ENCODE data around the gene MBOAT2.

MBOAT2 gene

DNA sequence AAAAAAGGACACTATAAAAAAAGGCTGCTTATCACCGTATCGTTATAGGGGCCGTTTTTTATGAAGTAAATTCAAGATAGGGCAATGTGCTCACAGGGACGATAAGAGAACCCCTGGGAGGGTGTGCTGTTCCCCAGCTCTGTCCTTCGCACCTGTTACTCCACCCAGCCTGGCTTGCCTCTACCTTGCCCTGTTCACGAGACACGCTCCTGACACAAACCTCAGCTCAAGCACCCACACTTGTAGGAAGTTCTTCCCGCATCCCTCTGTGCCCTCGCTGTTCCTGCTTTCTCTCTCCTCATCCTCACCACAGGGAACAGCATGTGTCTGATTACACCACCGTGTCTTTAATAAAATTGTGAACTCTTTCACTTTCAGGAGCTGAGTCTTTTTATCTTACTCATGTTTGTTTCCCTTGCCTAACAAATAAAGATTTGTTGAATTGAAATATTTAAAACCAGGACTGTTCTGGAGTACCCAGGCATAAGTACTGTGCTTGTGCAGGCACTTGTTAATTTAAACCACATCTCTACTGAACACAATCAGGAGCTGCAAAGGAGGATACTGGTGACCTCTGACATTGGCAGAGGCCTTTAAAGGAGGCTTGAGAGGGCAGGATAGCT is 140.0 kb downstream of the MBOAT2 start:
- Histone ChIP-seq H2AFZ (ENCODE audit: low read depth, low read length) (no peak overlapping the region), H3K9me3 (ENCODE audit: insufficient read depth, low read length, severe bottlenecking) (no peaks in the 10 kb centered on the region), H3K9ac (ENCODE audit: low read depth, low read length) (no peak overlapping the region), H3K27me3 (ENCODE audit: insufficient read depth, low read length, poor library complexity) (no peaks in the 10 kb centered on the region), H3K27ac (ENCODE audit: low read length) (no peak overlapping the region), H3K4me2 (ENCODE audit: insufficient read depth, low read length) (no peak overlapping the region), H4K20me1 (ENCODE audit: insufficient read depth, low read length) (no peaks in the 10 kb centered on the region), H3K79me2 (ENCODE audit: insufficient read depth, low read length) (no peaks in the 10 kb centered on the region), H3K36me3 (ENCODE audit: insufficient read depth, low read length) (peaks cover 7% of the 10 kb centered on the region; the same call in 1 of the 2 replicates), H3K4me3 (ENCODE audit: low read depth in 1 of 2, low read length in 2 of 2) (no peak overlapping the region), H3K4me1 (ENCODE audit: insufficient read depth, low read length) (no peaks in the 10 kb centered on the region)
- DNase-seq (no peak), ATAC-seq (ENCODE audit: insufficient read depth, low read depth) (no peak)
- no peak for TF ChIP-seq EZH2 (IDR thresholded peaks at IDR 0.05; ENCODE audit: borderline replicate concordance, low read depth, low read length, severe bottlenecking)
- TF ChIP-seq, protein P1, sequence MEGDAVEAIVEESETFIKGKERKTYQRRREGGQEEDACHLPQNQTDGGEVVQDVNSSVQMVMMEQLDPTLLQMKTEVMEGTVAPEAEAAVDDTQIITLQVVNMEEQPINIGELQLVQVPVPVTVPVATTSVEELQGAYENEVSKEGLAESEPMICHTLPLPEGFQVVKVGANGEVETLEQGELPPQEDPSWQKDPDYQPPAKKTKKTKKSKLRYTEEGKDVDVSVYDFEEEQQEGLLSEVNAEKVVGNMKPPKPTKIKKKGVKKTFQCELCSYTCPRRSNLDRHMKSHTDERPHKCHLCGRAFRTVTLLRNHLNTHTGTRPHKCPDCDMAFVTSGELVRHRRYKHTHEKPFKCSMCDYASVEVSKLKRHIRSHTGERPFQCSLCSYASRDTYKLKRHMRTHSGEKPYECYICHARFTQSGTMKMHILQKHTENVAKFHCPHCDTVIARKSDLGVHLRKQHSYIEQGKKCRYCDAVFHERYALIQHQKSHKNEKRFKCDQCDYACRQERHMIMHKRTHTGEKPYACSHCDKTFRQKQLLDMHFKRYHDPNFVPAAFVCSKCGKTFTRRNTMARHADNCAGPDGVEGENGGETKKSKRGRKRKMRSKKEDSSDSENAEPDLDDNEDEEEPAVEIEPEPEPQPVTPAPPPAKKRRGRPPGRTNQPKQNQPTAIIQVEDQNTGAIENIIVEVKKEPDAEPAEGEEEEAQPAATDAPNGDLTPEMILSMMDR (IDR thresholded peaks at IDR 0.05; ENCODE audit: borderline replicate concordance, extremely low read depth, low read length, poor library complexity, severe bottlenecking) = no peak

DNA sequence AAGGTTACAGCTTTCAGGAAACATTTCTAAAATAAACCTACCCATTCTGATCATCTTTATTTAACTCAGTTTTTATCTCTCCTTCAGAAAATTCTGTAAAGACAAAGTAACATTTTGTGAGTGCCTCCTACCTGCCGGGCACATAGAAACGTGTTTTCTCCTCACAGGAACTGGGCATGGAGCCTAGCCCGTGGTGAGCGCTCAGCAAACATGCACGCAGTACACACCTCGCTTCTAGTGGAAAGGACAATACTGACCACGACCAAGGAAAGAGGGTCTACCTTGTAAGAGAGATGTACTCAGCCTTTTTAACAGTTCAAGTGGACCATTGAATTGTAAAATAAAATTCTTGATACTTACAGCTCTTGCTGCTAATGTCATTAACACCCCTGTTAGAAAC is 141.3 kb downstream of the MBOAT2 start:
- no peak overlapping the region for H3K9ac ChIP-seq (ENCODE audit: low read depth, low read length)
- no peak for ATAC-seq (ENCODE audit: insufficient read depth, low read depth)
- no peaks in the 10 kb centered on the region for H3K9me3 ChIP-seq (ENCODE audit: insufficient read depth, low read length, severe bottlenecking)
- H2AFZ ChIP-seq (ENCODE audit: low read depth, low read length) = no peak overlapping the region
- H3K36me3 ChIP-seq (ENCODE audit: insufficient read depth, low read length) = peaks cover 10% of the 10 kb centered on the region; the same call in 1 of the 2 replicates
- H3K27ac ChIP-seq (ENCODE audit: low read length) = no peak overlapping the region
- DNase-seq = no peak
- H3K27me3 ChIP-seq (ENCODE audit: insufficient read depth, low read length, poor library complexity) = no peaks in the 10 kb centered on the region
- TF ChIP-seq, protein P1 (IDR thresholded peaks at IDR 0.05; ENCODE audit: borderline replicate concordance, extremely low read depth, low read length, poor library complexity, severe bottlenecking) = no peak
- TF ChIP-seq EZH2 (IDR thresholded peaks at IDR 0.05; ENCODE audit: borderline replicate concordance, low read depth, low read length, severe bottlenecking) = no peak
- H3K79me2 ChIP-seq (ENCODE audit: insufficient read depth, low read length) = no peaks in the 10 kb centered on the region
- no peaks in the 10 kb centered on the region for H4K20me1 ChIP-seq (ENCODE audit: insufficient read depth, low read length)
- no peaks in the 10 kb centered on the region for H3K4me1 ChIP-seq (ENCODE audit: insufficient read depth, low read length)
- no peak overlapping the region for H3K4me2 ChIP-seq (ENCODE audit: insufficient read depth, low read length)
- H3K4me3 ChIP-seq (ENCODE audit: low read depth in 1 of 2, low read length in 2 of 2) = no peak overlapping the region

DNA sequence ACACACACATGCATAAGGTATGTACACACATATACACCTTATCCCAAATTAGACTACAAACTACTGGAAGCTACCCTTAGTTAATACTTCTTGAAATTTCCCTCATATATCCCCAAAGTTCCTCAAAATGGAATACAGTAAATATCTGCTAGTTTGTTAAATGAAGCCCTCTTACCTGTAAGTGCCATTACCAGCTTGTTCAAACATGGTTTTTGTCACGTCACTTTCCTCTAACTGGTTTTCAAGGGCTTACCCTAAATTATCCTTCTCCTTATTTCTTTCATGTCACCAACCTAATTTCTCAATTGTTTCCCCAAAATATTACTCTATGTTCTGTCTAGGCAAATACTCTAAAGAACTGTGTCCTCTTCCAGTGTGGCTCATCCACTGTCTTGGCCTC is 141.7 kb downstream of the MBOAT2 start:
- no peaks in the 10 kb centered on the region for H4K20me1 ChIP-seq (ENCODE audit: insufficient read depth, low read length)
- ATAC-seq (ENCODE audit: insufficient read depth, low read depth) (no peak), DNase-seq (no peak)
- peaks cover 10% of the 10 kb centered on the region; the same call in 1 of the 2 replicates for H3K36me3 ChIP-seq (ENCODE audit: insufficient read depth, low read length)
- no peak for TF ChIP-seq EZH2 (IDR thresholded peaks at IDR 0.05; ENCODE audit: borderline replicate concordance, low read depth, low read length, severe bottlenecking)
- TF ChIP-seq, protein P1 (IDR thresholded peaks at IDR 0.05; ENCODE audit: borderline replicate concordance, extremely low read depth, low read length, poor library complexity, severe bottlenecking) = no peak
- H3K9ac ChIP-seq (ENCODE audit: low read depth, low read length) = no peak overlapping the region
- no peaks in the 10 kb centered on the region for H3K4me1 ChIP-seq (ENCODE audit: insufficient read depth, low read length)
- no peak overlapping the region for H3K4me3 ChIP-seq (ENCODE audit: low read depth in 1 of 2, low read length in 2 of 2)
- H3K27ac ChIP-seq (ENCODE audit: low read length) = no peak overlapping the region
- no peaks in the 10 kb centered on the region for H3K9me3 ChIP-seq (ENCODE audit: insufficient read depth, low read length, severe bottlenecking)
- no peak overlapping the region for H3K4me2 ChIP-seq (ENCODE audit: insufficient read depth, low read length)
- no peak overlapping the region for H2AFZ ChIP-seq (ENCODE audit: low read depth, low read length)
- no peaks in the 10 kb centered on the region for H3K27me3 ChIP-seq (ENCODE audit: insufficient read depth, low read length, poor library complexity)
- no peaks in the 10 kb centered on the region for H3K79me2 ChIP-seq (ENCODE audit: insufficient read depth, low read length)
